ENCODE results near the gene OR2F2.

The OR2F2 gene

GRCh38 chr7:143934526-143935325, at the start of gene OR2F2:
OR2F2 (plus strand) TSS chr7:143935233; CDS start chr7:143935233, 0 bp downstream.
- H3K4me3 ChIP-seq (ENCODE audit: low read length), result no peak within 1 kb of the TSS
- peak; percentile 70 for DNase-seq (ENCODE audit: low read depth)
- TF ChIP-seq CTCF (conservative IDR thresholded peaks at IDR 0.05; ENCODE audit: low read length), result no peak

GRCh38 chr7:143885951-143886350, 49.1 kb upstream of the OR2F2 start:
- no peak overlapping the region for H3K4me3 ChIP-seq (ENCODE audit: low read length)
- no peak for DNase-seq (ENCODE audit: low read depth)
- no peak for TF ChIP-seq CTCF (conservative IDR thresholded peaks at IDR 0.05; ENCODE audit: low read length)

- no peak for DNase-seq (ENCODE audit: low read depth)
- H3K4me3 ChIP-seq (ENCODE audit: low read length), result no peak overlapping the region
- no peak for TF ChIP-seq CTCF (conservative IDR thresholded peaks at IDR 0.05; ENCODE audit: low read length)
These were observed 48.1 kb upstream of the OR2F2 start for GRCh38 chr7:143886826-143887477.

GRCh38 chr7:143889068-143889467, 46.0 kb upstream of the OR2F2 start:
- TF ChIP-seq CTCF (conservative IDR thresholded peaks at IDR 0.05; ENCODE audit: low read length), result no peak
- H3K4me3 ChIP-seq (ENCODE audit: low read length), result no peak overlapping the region
- no peak for DNase-seq (ENCODE audit: low read depth)

GRCh38 chr7:143890558-143890957, 44.5 kb upstream of the OR2F2 start:
- no peak for TF ChIP-seq CTCF (conservative IDR thresholded peaks at IDR 0.05; ENCODE audit: low read length)
- DNase-seq (ENCODE audit: low read depth), result no peak
- no peak overlapping the region for H3K4me3 ChIP-seq (ENCODE audit: low read length)

GRCh38 chr7:143891457-143891856, 43.6 kb upstream of the OR2F2 start:
- no peak for DNase-seq (ENCODE audit: low read depth)
- no peak overlapping the region for H3K4me3 ChIP-seq (ENCODE audit: low read length)
- no peak for TF ChIP-seq CTCF (conservative IDR thresholded peaks at IDR 0.05; ENCODE audit: low read length)
